ENCODE data around the gene CFAP221. TPM values are rescaled to one million over a fixed set of nuclear protein-coding genes. Genes with fewer than 3 reads are reported as not detected.

CFAP221 gene
- total and polyA plus RNA-seq, 12 donors = 0.14 to 2.5 (median 1.4) TPM; not detected in 1

DNA sequence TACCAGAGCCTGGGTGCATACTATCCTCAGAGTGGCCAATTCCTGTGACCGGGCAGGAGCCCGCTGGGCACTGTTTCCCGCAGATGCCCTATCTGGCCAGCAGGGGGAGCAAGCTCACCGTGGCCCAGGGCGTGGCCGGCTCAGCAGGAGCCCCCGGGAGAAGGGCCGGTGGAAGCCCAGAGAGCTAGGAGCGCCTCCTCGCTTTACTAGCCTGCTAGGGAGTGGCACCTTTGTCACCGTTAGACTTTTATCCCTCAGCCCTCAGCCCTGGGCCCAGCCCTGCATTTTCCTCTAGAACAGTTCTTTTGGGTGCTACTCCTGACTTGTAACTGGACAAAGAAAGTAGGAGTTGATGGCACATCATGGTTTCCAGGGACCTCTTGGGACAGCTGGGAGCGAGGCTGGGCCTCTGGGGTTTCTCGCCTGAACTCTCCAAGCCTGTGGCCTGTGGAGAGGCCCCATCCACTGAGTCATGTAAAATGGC is 158.7 kb downstream of the CFAP221 start:
- intact Hi-C loops (cut with DNase I) = loop anchor here in 8 of 10 donors (2.0 to 10.0 kb wide), 9 partner anchors 52 to 474 kb away; partner anchors contain the start of gene PTPN4 (in 1 of the 8)
- peaks cover 0 to 8% (median 3%) of the 10 kb centered on the region in 11 donors for H3K9me3 ChIP-seq
- H3K4me1 ChIP-seq = peaks cover 0 to 23% (median 5%) of the 10 kb centered on the region in 9 donors
- 28 to 34% methylated on average over 13 of the region's 13 CpGs for WGBS, 2 donors
- DNase-seq (peak; percentile 59 to 63), ATAC-seq (peak; percentile 79 to 91 (median 89))
- H3K4me3 ChIP-seq = no peak overlapping the region
- TF ChIP-seq, protein P1, sequence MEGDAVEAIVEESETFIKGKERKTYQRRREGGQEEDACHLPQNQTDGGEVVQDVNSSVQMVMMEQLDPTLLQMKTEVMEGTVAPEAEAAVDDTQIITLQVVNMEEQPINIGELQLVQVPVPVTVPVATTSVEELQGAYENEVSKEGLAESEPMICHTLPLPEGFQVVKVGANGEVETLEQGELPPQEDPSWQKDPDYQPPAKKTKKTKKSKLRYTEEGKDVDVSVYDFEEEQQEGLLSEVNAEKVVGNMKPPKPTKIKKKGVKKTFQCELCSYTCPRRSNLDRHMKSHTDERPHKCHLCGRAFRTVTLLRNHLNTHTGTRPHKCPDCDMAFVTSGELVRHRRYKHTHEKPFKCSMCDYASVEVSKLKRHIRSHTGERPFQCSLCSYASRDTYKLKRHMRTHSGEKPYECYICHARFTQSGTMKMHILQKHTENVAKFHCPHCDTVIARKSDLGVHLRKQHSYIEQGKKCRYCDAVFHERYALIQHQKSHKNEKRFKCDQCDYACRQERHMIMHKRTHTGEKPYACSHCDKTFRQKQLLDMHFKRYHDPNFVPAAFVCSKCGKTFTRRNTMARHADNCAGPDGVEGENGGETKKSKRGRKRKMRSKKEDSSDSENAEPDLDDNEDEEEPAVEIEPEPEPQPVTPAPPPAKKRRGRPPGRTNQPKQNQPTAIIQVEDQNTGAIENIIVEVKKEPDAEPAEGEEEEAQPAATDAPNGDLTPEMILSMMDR (IDR thresholded peaks at IDR 0.05) = peak; percentile 87 to 97 (median 92)
- H3K27me3 ChIP-seq = no peaks in the 10 kb centered on the region
- H3K27ac ChIP-seq = no peak overlapping the region
- no peaks in the 10 kb centered on the region for H3K36me3 ChIP-seq

DNA sequence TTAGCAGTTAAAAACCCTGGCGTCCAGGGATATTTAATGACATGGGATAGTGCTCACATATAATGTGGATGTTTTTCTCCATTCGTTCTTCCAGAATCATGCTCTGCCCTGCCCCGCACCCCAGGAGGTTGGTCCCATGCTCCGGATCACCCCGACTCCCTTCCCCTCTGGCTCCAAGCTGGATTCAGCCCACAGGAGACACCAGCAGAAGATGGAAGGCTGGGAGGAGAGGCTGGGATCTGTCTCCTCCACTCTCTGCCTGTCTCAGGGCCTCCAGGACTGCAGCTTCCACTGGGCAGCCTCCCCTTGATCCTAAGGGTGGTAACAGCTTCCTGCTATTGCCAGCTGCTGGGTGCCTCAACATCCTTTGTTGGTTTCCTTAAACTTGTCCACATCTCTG is 159.3 kb downstream of the CFAP221 start:
- Histone ChIP-seq H3K36me3 (no peaks in the 10 kb centered on the region), H3K4me3 (no peak overlapping the region), H3K27ac (no peak overlapping the region), H3K27me3 (no peaks in the 10 kb centered on the region), H3K9me3 (peaks cover 0 to 8% (median 3%) of the 10 kb centered on the region in 11 donors), H3K4me1 (peaks cover 0 to 23% (median 5%) of the 10 kb centered on the region in 9 donors)
- no peak for DNase-seq
- intact Hi-C loops (cut with DNase I) = loop anchor here in 8 of 10 donors (2.0 to 10.0 kb wide), 9 partner anchors 51 to 474 kb away; partner anchors contain the start of gene PTPN4 (in 1 of the 8)
- 75 to 87% methylated on average over 5 of the region's 5 CpGs for WGBS, 2 donors
- ATAC-seq = no peak
- TF ChIP-seq, protein P1 (IDR thresholded peaks at IDR 0.05) = no peak

DNA sequence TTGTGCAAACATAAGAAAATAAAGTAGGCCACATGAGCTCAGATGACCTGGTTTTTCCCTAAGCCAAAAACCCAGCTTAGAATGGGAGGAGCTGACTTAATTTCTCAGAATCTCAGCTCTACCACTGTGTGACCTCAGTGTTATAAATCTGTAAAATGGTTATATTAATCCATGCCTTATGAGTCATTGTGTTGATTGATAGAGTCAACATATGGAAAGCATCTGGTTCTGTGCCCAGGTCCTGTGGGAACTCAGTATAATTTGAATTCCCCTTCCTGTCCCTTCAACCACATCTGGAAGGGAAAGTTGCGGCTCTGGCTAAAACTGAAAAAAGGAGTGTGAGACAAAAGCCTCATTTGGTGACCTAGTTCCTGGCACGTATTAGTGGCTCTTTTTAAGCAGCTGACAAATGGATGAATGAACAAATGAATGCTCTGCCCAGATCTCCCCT is 160.4 kb downstream of the CFAP221 start:
- WGBS, 2 donors = 36 to 74% methylated on average over 2 of the region's 2 CpGs
- H3K36me3 ChIP-seq = no peaks in the 10 kb centered on the region
- H3K9me3 ChIP-seq = peaks cover 0 to 8% (median 3%) of the 10 kb centered on the region in 11 donors
- H3K27me3 ChIP-seq = no peaks in the 10 kb centered on the region
- no peak for DNase-seq
- intact Hi-C loops (cut with DNase I) = loop anchor here in 6 of 10 donors (5.0 to 10.0 kb wide), 6 partner anchors 50 to 473 kb away; partner anchors contain the start of gene PTPN4 (in 1 of the 6)
- H3K4me1 ChIP-seq = peaks cover 0 to 23% (median 5%) of the 10 kb centered on the region in 9 donors
- TF ChIP-seq, protein P1 (IDR thresholded peaks at IDR 0.05) = no peak
- no peak for ATAC-seq
- no peak overlapping the region for H3K27ac ChIP-seq
- H3K4me3 ChIP-seq = no peak overlapping the region

DNA sequence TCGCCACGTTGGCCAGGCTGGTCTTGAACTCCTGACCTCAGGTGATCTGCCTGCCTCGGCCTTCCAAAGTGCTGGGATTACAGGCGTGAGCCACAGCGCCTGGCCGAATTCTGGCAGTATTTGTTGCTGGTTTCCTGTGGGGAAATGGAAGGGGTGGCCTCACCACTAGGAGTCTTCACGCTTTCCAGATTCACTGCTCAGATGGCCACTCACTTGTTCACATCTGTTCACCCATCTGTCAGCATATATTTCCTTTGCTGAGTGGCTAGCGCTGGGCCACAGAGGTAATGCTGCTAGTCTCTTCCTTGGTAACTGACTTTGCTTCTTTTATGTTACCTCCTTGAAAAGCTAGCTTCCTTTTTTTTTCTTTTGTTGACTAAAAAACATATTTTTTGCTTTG is 162.0 kb downstream of the CFAP221 start:
- Histone ChIP-seq H3K36me3 (no peaks in the 10 kb centered on the region), H3K27ac (no peak overlapping the region), H3K27me3 (no peaks in the 10 kb centered on the region), H3K9me3 (peaks cover 0 to 8% (median 3%) of the 10 kb centered on the region in 11 donors), H3K4me3 (no peak overlapping the region), H3K4me1 (peaks cover 0 to 17% (median 3%) of the 10 kb centered on the region in 9 donors)
- WGBS, 2 donors = 82 to 86% methylated on average over 8 of the region's 8 CpGs
- ATAC-seq = no peak
- TF ChIP-seq, protein P1 (IDR thresholded peaks at IDR 0.05) = no peak
- no peak for DNase-seq
- intact Hi-C loops (cut with DNase I) = loop anchor here in 1 of 10 donors (10.0 kb wide), 1 partner anchor 49 kb away; the partner anchor contains the start of gene PTPN4

Other genes starting within 250 kb of the CFAP221 start
- gene C2orf76, start 177.6 kb upstream of the CFAP221 start, total RNA-seq = 1 to 10 TPM; 5.1 to 9.9 (median 8.2) TPM
- 10 to 100 TPM; 11.9 to 12.2 TPM for gene C2orf76, start 177.6 kb upstream of the CFAP221 start, polyA plus RNA-seq
- gene DBI, start 177.5 kb upstream of the CFAP221 start, total RNA-seq = 100 to 1,000 TPM; 195 to 383 (median 253) TPM
- gene DBI, start 177.5 kb upstream of the CFAP221 start, polyA plus RNA-seq = 100 to 1,000 TPM; 473 to 502 TPM
- gene TMEM37, start 112.6 kb upstream of the CFAP221 start, total RNA-seq = 1 to 10 TPM in 8 of 10 donors, under 1 TPM in 2; 0.32 to 4.7 (median 2.2) TPM
- gene TMEM37, start 112.6 kb upstream of the CFAP221 start, polyA plus RNA-seq = 1 to 10 TPM in 1 of 2 donors, under 1 TPM in 1; 0.78 to 1.2 TPM
- gene SCTR, start 20.0 kb upstream of the CFAP221 start, total RNA-seq = under 1 TPM in 8 of 10 donors, not detected in 2; 0.36 to 0.94 (median 0.57) TPM
- gene SCTR, start 20.0 kb upstream of the CFAP221 start, polyA plus RNA-seq = 1 to 10 TPM in 1 of 2 donors, under 1 TPM in 1; 0.10 to 1.4 TPM
- gene TMEM177, start 134.8 kb downstream of the CFAP221 start, total RNA-seq = 10 to 100 TPM in 5 of 10 donors, 1 to 10 TPM in 5; 8.5 to 14.6 (median 9.8) TPM
- gene TMEM177, start 134.8 kb downstream of the CFAP221 start, polyA plus RNA-seq = 10 to 100 TPM in 1 of 2 donors, 1 to 10 TPM in 1; 4.6 to 11.1 TPM
- 10 to 100 TPM; 25.9 to 56.1 (median 49.8) TPM for gene PTPN4, start 215.5 kb downstream of the CFAP221 start, total RNA-seq
- 1 to 10 TPM; 2.5 to 3.7 TPM for gene PTPN4, start 215.5 kb downstream of the CFAP221 start, polyA plus RNA-seq

Measured in heart right ventricle (tissue), 16 donors.